T follicular helper cell (primary cell): ENCODE measurements around the gene DACH1.
"Not testable (repeated sequence)": the region's sequence is repeated elsewhere in the genome, so short reads cannot be mapped to it uniquely, and the experiment has no call there.

Experiments
- DNase-seq: peaks from one replicate; pipeline ENCODE4 v3.0.0-alpha.2; 2020; ENCODE audit warnings: low read depth

Gene DACH1

DNA sequence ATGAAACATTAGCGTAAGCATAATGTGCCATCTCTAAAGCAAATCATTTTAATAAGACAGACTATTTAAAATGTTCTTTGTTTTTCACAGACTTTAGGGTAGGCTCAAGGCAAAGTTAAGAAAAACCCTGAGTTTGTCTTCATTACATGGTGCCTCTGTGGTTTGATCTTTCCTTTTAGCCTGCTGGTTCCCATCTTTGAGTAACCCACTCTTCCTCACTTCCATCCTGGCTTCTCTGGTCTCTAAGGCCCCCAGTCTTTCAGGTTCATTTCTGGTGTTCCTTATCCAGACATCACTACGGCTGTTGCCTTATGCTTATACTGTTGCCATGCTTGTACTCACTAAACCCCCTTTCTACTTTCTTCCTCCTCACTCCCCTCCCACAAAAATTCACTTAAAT, 38.4 kb downstream of the DACH1 start:
- DNase-seq: no peak

DNA sequence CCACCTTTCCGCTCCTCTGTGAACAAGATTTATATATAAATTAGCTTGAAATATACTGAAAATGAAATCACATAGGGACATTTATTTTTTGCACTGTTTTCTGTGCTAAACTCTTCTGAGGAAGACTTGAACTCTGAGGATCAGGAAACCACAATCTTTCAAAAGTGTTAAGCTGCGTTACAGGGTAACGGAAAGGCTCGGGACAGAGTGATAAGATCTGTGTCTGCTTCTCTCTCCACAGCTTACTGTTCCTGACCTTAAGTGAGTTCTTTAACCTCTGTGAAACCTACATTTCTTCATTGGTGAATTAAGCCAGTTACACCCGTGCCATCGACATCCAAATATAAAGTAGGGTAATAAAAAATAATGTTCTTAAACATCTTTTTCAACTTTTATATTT, 38.9 kb downstream of the DACH1 start:
- no peak for DNase-seq

DNA sequence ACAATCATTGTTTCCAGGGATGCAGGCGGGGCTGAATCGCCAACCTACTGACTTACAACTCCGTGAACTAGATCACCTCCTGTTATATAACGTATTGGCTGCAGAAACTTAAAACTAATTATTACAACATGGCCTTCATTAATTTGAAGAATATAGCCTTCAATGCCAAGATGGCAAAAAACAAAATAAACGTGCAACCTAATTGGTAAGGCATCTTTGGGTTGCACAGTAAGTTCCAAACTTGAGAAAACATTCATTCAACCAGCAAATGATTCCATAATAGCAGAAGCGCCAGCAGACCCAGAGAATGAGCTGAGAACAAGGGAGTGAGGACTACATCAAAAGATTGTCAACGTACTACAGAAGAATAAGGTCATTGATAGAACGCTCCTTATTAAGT, 39.8 kb downstream of the DACH1 start:
- no peak for DNase-seq

DNA sequence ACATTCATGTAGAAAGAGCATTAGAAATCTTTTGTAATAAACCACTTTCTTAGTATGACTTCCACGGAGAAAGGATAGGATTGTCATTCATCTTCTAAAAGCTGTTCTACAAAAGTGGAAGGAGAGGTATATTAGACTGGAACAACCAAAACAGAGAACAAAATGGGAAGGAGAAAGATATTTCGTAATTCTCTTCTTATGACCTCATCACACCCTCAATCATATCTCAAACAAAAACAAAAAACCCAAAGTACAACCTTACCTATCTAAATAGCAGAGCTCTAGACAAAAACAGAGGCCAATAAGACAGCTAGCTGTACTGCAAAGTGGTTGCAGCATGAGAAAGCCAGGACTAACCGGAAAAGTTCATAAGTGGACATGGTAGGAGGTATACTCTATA, 46.3 kb downstream of the DACH1 start:
- DNase-seq: no peak

DNA sequence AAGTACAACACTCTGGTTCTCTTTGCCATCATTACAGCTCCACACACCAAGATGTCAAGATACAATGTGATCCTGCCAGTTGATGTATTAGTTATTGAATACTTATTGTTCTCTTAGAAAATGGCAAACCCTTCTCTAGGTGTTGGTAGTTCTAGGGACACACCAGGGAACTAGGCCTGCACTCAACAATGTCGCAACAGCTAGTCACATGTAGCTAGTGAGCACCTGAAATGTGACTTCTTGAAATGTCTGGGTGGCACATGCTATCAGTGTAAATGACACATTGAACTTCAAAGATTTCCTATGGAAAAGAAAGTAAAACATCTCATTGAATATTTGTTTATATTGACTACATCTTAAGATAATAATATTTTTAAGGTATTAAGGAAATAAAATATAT, 49.7 kb downstream of the DACH1 start:
- DNase-seq: no peak

DNA sequence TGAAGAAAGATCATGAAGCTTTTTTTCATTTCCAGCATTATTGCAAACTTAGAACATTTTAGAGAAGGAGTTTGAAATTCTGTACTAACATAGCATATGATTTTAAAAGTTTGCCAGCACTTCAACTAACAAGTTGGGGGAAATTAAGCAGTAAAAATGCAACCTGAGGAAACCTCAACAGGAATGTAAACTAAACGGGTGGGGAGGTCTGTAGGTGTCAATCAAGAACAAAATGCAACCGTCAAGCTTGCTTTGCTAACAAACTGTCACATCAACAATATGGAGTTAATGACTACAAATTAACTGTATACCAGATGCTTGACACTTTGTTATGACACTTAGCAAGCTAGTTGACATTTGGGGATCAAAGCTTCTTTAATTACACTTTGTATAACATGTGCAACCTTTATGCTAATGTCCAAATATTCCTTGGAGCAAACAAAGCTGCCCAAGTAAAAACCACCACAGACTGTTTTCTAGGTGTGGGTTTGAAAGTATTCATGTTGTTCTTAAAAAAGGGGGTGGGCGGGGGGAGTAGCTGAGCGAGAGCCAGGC, 52.1 kb downstream of the DACH1 start:
- no peak for DNase-seq

DNA sequence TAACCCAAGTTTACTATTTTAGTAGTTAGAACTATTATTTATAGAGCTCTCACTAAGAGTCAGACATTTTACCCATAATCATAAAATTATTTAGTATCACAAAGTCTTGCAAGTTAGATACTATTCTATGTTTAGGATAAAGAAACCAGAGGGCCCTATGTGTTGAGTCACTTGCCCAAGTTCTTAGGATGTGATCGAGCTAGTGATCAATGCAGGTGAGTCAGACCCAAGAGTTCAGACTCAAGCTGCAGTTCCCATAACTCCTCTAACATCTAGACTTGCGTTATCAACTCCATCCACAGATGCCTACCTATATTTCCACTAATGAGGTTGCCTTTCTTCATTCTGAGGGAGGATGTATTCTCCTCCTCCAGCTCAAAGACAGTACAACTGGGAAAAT, 53.8 kb downstream of the DACH1 start:
- no peak for DNase-seq

DNA sequence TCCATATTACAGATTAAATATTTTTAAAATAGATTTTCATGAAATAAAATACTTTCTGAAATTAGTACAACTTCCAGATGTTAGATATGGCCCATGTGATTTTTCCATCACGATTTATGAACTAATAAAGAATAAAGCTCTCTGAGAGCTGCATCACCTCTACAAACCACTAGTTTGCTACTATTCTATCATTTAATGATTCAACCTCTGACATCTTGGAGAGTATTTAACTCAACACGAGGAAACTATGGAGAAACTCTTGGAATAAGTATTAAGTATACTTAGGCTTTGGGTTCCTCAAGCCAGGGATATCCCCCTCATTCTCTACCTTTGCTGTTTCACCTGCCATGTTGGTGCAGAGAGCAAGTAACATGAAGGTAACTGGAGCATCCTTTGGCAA, 55.7 kb downstream of the DACH1 start:
- no peak for DNase-seq

DNA sequence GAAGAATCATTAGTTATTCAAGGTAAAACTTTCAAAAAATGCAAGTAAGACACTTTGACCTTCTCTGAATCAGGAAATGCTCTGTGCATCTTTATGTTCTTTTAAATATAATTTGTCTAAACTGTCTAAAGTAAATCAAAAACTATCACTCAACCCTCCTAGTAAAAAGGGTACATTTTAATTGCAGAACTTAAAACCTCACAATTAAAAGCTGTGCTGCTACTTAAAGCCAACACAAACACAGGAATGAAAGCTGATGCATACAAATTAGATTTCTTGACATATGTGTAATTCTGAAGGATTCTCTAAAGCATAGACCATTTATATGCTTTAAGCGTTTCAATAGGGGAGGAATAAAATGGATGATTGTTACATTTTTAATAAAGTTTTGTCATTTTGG, 58.3 kb downstream of the DACH1 start:
- DNase-seq: no peak

DNA sequence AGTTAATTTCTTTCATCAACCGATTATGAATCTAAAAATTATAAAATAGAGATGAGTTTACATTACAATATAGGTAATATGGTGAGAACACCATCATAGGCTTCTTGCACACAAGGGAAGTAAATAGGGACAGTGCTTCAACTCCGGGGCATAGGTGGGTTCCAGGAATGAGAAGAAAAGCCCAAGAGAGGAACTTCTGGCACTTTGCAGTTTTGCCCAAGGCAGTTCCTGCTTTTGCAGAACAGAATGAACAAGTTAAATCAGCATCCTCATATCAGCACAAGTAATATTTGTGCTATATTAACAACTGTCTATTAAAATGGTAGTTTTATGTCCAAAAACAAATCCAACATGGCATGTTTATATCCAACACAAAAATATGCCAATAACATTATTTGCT, 60.1 kb downstream of the DACH1 start:
- DNase-seq: no peak

DNA sequence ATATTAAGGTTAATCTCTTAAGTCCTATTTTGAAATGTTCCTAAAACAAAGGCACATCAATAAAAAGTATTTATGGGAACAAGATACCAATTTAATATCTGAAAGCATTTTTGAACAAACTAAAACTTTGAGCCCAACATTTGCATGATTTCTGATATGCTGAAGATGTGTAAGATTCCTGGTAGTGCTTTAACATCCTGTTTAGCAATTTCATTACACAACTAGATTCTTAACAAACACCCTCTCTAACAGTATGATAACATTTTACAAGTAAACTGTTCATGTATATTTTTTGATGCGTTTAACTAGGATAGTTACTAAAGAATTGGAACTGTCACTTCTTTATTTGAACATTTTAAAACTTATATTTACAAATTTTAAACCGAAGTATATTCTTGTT, 63.9 kb downstream of the DACH1 start:
- no peak for DNase-seq

DNA sequence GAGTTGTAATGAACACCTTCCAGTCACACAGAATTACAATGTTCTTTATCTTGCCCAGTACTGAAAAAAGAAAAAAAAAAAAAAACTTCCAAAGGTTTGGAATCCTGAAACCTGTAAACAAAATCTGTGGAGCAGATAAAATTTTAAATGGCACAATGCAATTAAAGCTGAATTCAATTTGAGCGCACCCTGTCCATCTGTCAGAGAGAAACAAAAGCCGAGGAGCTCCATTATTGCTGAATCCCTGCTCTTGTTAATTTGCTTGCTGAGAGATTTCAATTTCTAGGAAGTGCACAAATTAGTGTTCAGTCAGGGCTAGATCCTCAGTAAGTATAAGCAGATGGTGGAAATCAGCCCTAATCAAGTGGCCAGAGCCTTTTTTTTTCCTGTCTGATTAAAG, 65.2 kb downstream of the DACH1 start:
- DNase-seq: no peak

DNA sequence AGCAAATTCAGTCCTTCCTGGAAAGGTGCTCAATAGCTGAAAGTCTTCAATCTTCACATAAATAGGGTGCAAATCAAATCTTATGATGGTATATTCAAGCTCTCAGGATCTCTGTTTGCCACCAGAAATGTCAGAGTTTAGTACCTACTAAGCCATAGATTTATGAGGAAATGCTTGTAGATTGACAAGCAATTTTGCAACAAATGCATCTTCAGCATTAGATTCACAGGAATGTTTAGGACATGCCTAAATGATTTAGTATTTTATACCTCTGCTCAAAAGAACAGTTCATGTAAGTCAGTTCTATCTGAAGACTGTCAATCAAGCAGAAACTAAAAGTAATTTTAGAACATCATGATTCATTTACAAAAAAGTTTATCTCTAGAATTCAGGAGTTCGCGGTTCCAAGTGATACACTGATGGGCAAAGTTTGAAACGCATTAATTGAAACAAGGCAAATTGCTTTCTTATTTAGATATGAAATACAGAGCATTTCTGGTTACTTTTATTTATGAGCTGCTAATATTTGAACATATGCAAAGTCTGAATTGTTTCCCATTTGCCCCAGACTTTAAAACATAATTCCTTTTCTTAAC, 65.7 kb downstream of the DACH1 start:
- DNase-seq: no peak

DNA sequence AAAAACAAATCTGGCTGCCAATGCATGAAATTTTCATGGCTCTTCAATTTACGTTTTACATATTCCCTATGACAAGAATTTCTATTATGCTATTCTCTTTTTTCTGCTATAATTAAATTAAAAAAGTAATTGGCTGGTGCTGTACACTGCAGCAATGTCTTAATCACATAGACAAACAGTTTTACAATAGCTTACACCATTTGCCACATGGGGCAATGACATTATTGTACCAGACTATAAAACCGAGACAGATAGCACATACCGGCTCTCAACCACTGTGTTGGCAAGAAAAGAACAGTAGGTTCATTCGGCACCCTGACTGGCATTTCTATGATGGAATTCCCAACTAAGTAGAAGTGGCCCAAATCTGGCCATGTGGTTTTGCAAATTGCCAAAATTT, 67.7 kb downstream of the DACH1 start:
- DNase-seq: no peak

DNA sequence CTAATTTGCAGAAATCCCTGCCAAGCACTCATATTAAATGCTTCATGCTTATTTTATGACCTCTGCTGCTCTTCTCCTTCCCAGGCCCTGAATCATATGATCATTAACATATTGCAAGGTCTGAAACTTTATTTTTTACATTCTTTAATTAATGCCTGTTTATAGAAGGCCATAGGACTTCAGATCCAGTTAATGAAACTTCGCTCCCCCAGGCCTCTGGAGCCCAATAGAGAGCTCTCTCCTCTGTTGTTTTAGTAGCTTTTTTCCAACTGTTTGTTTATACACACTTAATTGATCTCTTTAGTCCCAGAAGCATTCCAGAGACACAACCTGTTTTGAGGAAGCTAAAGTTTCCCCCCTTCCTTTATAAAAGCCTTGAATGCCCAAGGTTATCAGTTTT, 68.3 kb downstream of the DACH1 start:
- no peak for DNase-seq

DNA sequence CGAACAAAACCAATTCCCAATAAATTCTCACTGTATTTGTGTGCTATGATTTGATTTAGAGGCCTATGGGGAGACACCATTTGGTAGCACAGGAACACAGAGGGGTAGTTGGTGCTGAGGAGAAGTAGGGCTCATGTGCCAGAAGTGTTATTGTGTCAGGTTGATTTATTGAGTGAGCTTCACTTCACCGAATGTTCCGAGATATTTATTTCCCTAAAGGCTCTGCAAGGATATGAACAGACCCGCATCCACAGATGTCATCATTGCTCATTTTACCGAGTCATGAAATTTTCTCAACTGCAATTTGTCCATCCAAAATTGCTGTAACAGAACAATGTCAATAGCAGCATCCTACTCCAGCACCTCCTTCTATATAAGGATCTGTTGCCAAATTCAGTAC, 69.5 kb downstream of the DACH1 start:
- DNase-seq: no peak

DNA sequence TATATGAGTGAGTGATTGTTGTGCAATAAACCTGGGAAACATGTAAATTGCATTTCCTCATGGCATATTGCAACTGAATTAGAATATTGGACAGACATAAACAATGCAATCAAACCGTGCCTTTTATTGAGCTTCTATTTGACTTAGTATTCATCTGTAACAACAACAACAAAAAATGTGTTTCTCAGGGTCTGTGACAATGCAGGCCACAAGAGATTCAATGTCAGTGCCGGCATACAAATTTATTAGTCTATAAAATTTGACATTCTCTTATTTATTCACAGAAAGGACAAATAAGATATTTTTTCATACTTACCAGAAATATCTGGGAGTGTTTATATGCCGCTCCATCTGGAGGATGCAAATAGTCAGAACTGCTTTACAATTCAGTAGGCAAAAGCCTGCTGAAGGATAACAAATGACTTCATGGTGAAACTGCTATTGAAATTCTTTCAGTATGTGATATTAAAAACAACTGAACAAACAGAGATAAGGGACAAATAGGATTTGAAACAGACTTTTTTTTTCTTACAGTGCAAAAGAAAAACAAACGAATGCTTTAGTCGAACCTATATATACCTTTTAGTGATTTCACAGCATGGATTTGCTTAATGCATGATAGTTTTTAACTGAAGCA, 77.2 kb downstream of the DACH1 start:
- no peak for DNase-seq

DNA sequence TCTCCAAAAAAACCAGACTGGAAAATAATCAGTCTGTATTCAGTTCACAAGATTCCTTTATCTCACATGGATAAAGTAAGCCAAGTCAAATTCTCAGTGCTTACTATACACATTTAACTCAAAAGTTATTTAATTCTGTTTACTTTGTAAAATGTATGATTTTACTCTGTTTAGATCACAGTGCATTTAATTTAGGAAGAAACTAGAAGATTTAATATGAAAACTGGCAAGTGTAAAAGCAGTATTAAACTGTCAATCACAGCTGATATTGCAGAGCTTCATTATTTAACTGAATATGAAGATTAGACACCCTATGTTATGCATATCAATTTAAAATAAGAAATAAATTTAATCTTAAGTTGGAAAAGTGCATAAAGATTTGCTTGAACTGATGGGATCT, 78.0 kb downstream of the DACH1 start:
- DNase-seq: no peak

DNA sequence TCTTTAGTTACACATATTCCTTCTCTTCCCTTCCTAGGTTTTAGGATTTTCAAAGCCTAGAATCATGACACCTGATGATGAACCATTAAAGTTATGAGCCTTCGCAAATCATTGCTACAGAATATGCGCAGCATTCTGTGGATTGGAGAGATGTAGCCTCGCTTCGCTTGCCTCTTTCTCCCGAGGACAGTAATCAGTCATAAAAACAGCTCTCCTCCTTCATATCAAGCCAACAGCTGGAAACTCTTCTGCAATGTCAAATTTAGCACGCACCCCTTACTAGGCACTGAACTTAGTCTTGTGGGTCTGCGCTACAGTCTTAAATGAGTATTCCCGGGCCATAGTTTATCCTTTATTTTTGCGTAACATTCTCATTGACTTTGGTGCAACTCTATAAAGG, 79.6 kb downstream of the DACH1 start:
- no peak for DNase-seq

DNA sequence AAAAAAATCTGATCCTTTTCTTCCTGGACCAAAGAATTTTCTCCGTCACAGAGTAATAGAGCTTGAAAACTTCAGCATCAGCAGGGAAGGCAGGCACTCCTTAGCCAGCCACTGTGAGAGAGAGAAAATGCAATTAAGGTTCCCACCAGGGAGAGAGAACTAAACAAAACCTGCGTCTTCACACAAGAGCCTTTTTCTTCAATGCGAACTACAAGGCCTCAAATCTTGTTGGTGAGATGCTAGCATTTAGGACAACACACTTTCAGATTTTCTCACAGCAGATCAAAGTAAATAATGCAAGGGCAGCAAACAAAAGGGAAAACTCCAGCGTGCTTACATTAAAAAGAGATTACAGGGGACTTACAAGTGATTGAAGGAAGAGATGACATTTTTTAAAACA, 80.1 kb downstream of the DACH1 start:
- DNase-seq: no peak

DNA sequence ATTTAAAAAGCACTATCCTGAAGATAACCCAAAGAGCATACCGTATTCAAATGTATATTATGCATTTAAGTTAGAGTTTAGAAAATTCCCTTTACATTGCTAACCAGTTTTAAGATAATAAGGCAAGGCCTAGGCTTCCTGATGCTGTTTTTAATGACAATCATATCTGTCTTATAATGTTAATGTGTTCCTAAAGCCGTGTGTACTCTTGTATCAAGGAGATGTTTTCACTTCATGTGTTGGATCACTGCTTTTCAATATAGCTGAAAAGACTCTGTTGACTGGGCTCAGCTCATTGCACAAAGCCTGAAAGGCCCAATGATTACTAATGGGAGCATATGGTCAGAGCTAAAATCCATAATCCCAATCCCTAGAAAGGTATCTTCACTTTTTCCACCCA, 81.6 kb downstream of the DACH1 start:
- no peak for DNase-seq

DNA sequence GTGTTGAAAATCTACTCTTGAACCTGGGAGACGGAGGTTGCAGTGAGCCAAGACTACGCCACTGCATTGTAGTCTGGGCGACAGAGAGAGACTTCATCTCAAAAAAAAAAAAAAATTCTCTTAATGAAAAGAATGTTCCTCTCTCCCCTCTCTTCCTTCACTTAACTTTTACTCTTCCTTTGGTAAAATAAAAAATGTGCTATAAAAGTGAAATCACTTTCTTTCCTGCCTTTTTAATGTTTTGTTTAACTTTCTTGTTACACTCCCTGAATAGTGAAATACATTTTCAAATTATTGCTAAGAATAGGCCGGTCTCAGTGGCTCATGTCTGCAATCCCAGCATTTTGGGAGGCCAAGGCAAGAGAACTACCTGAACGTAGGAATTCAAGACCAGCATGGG, 86.5 kb downstream of the DACH1 start:
- no peak for DNase-seq

DNA sequence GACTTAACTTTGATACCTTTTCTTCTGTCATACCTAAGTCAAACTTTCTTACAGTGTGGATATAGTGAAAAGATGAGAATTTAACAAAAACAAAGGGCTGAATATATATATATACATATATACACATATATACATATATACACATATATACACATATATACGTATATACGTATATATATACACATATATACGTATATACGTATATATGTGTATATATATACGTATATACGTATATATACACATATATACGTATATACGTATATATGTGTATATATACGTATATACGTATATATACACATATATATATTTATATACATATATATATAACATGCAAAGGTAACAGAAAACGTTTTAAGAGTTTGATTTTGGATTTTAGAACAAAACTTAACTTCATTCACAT, 88.0 kb downstream of the DACH1 start:
- not testable (repeated sequence) for DNase-seq

DNA sequence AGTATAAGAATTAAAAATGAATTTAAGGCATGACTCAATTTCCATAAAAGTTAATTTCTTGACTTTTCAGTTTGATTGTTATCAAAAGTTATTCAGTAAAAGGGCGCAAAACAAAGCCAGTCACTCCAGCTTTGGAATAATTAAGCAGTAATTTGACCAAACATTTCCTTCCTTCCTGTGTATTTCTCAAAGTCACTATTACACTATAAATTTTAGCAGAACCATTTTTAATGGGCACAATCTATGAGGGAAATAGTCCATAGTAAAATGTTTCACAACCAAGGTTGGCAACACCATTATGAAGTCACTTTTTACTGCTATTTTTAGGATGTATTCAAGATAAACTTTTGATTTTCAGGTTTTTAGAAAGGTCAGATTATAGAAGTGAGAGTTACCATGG, 91.0 kb downstream of the DACH1 start:
- DNase-seq: no peak
